Calu3 (cell line): ENCODE measurements around the gene C16orf89. TPM values are rescaled to one million over a fixed set of nuclear protein-coding genes. Genes with fewer than 3 reads are reported as not detected.
"Not testable (repeated sequence)": the region's sequence is repeated elsewhere in the genome, so short reads cannot be mapped to it uniquely, and the experiment has no call there.

Experiments
- BruUV-seq: library from RNA; stranded (reverse); fragments of 400-500 nt; replicated peaks from 2 replicates; lab custom pipeline; 2021; lab: Mats Ljungman, UMichigan
- CTCF ChIA-PET: fragments of 300-600 bp; sonication (Branson Sonifier 250); formaldehyde crosslinking; loops from one replicate; lab custom pipeline; 2022; ENCODE audit warnings: antibody characterized with exemption; lab: Charles Lee
- DNase-seq: peaks from one replicate; pipeline ENCODE4 v3.0.0; 2022
- H3K27ac Mint-ChIP-seq: one replicate; pipeline ENCODE4 v1.8.0; 2022; ENCODE audit warnings: mixed read lengths; ENCODE audit not compliant: unreplicated experiment
- H3K27me3 Mint-ChIP-seq: one replicate; pipeline ENCODE4 v1.8.0; 2022; ENCODE audit warnings: mixed read lengths; ENCODE audit not compliant: unreplicated experiment
- H3K36me3 Mint-ChIP-seq: one replicate; pipeline ENCODE4 v1.8.0; 2022; ENCODE audit warnings: mild to moderate bottlenecking, moderate library complexity, mixed read lengths; ENCODE audit not compliant: insufficient read depth, unreplicated experiment
- H3K4me1 Mint-ChIP-seq: one replicate; pipeline ENCODE4 v1.8.0; 2022; ENCODE audit warnings: mild to moderate bottlenecking, low read depth, mixed read lengths; ENCODE audit not compliant: unreplicated experiment
- H3K4me3 Mint-ChIP-seq: one replicate; pipeline ENCODE4 v1.8.0; 2022; ENCODE audit warnings: mild to moderate bottlenecking, low read depth, moderate library complexity, mixed read lengths; ENCODE audit not compliant: unreplicated experiment
- H3K9me3 Mint-ChIP-seq: one replicate; pipeline ENCODE4 v1.8.0; 2022; ENCODE audit warnings: low read depth, mixed read lengths; ENCODE audit not compliant: unreplicated experiment
- intact Hi-C: fragments of 100-400 bp; cut with micrococcal nuclease; formaldehyde crosslinking; loops from one replicate; pipeline ENCODE4 v1.10.0; 2022; ENCODE audit not compliant: unreplicated experiment
- total RNA-seq: library from RNA; stranded (reverse); gene quantifications from 2 replicates; pipeline ENCODE4 v1.2.3, GENCODE V29; 2022
- TF ChIP-seq, protein P1 (sequence below): fragments of 200-600 bp; IDR thresholded peaks from one replicate; pipeline ENCODE4 v1.8.0; 2022; ENCODE audit warnings: antibody characterized with exemption; ENCODE audit not compliant: unreplicated experiment

The C16orf89 gene
- total RNA-seq, 1 experiment from 2014 or later = not detected

GRCh38 chr16:5078626-5079025 lies 12.9 kb upstream of the C16orf89 start:
- H3K27me3 Mint-ChIP-seq = no peaks in the 10 kb centered on the region
- H3K27ac Mint-ChIP-seq = no peak overlapping the region
- no peak for DNase-seq
- CTCF ChIA-PET = no interaction called here
- TF ChIP-seq, protein P1, sequence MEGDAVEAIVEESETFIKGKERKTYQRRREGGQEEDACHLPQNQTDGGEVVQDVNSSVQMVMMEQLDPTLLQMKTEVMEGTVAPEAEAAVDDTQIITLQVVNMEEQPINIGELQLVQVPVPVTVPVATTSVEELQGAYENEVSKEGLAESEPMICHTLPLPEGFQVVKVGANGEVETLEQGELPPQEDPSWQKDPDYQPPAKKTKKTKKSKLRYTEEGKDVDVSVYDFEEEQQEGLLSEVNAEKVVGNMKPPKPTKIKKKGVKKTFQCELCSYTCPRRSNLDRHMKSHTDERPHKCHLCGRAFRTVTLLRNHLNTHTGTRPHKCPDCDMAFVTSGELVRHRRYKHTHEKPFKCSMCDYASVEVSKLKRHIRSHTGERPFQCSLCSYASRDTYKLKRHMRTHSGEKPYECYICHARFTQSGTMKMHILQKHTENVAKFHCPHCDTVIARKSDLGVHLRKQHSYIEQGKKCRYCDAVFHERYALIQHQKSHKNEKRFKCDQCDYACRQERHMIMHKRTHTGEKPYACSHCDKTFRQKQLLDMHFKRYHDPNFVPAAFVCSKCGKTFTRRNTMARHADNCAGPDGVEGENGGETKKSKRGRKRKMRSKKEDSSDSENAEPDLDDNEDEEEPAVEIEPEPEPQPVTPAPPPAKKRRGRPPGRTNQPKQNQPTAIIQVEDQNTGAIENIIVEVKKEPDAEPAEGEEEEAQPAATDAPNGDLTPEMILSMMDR = no peak
- intact Hi-C loops = no loop called here
- H3K4me3 Mint-ChIP-seq = no peak overlapping the region
- H3K4me1 Mint-ChIP-seq = no peaks in the 10 kb centered on the region
- no peaks in the 10 kb centered on the region for H3K9me3 Mint-ChIP-seq
- BruUV-seq = no TSS peak
- H3K36me3 Mint-ChIP-seq = peaks cover 33% of the 10 kb centered on the region

GRCh38 chr16:5077304-5077703 lies 11.5 kb upstream of the C16orf89 start:
- no peak for DNase-seq
- BruUV-seq = no TSS peak
- CTCF ChIA-PET = no interaction called here
- Mint-ChIP-seq H3K4me1 (peaks cover 10% of the 10 kb centered on the region), H3K4me3 (no peak overlapping the region), H3K9me3 (no peaks in the 10 kb centered on the region), H3K27ac (no peak overlapping the region), H3K36me3 (peaks cover 30% of the 10 kb centered on the region), H3K27me3 (no peaks in the 10 kb centered on the region)
- TF ChIP-seq, protein P1 = no peak
- intact Hi-C loops = no loop called here

- Mint-ChIP-seq H3K9me3 (no peaks in the 10 kb centered on the region), H3K4me3 (no peak overlapping the region), H3K4me1 (peaks cover 18% of the 10 kb centered on the region), H3K27ac (no peak overlapping the region), H3K36me3 (peaks cover 44% of the 10 kb centered on the region), H3K27me3 (no peaks in the 10 kb centered on the region)
- intact Hi-C loops = no loop called here
- TF ChIP-seq, protein P1 = no peak
- CTCF ChIA-PET = no interaction called here
- DNase-seq = no peak
- BruUV-seq = no TSS peak
These were observed 9.9 kb upstream of the C16orf89 start for GRCh38 chr16:5075637-5076036.

DNA sequence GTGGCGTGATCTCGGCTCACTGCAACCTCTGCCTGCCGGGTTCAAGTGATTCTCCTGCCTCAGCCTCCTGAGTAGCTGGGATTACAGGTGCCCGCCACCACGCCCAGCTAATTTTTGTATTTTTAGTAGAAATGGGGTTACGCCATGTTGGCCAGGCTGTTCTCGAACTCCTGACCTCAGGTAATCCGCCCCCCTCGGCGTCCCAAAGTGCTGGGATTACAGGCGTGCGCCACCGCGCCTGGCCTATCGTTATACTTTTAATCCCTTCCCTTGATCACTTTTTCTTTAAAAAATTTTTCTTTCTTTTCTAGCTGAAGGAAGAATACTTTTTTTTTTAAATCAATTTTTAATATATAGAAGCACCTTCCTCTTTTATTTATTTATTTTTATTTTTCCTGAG lies 8.0 kb upstream of the C16orf89 start:
- H3K4me3 Mint-ChIP-seq, BruUV-seq, H3K27me3 Mint-ChIP-seq, intact Hi-C loops, CTCF ChIA-PET, H3K9me3 Mint-ChIP-seq, H3K27ac Mint-ChIP-seq, DNase-seq: not testable (repeated sequence)
- Mint-ChIP-seq H3K36me3 (peaks cover 28% of the 10 kb centered on the region), H3K4me1 (peaks cover 18% of the 10 kb centered on the region)

DNA sequence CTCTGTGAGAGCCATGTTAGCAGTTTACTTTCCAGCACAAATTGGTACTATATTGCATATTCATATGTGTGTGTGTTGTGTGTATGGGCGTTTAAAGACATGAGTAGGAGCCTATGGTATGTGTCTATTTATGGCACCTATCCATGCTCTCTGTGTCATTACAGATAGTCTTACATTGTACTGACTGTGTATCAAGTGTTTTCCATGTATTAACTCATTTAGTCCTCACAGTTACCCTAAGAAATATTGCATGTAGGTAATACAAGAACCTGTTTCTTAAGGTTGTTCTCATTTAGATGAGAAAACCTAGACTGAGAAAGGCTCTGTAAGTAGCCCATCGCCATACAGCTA lies 7.5 kb upstream of the C16orf89 start:
- DNase-seq = no peak
- peaks cover 18% of the 10 kb centered on the region for H3K4me1 Mint-ChIP-seq
- CTCF ChIA-PET = interaction anchor here (0.7 kb wide), 1 partner anchor 584 kb away, joined by 3 read pairs; no protein-coding TSS in a partner anchor

More for the DNA sequence above, 7.5 kb upstream of the C16orf89 start:
- Mint-ChIP-seq H3K9me3 (no peaks in the 10 kb centered on the region), H3K36me3 (peaks cover 25% of the 10 kb centered on the region), H3K27me3 (peaks cover under 1% of the 10 kb centered on the region), H3K4me3 (peak overlapping the region; percentile 98), H3K27ac (no peak overlapping the region)
- intact Hi-C loops = no loop called here
- BruUV-seq = TSS peak; percentile 36
- TF ChIP-seq, protein P1 = no peak
